HepG2 (cell line): ENCODE results near the gene EFEMP2. TPM values are rescaled to one million over a fixed set of nuclear protein-coding genes. Genes with fewer than 3 reads are reported as not detected.

Experiments used
- BRD4 ChIP-seq: sonication (generic); formaldehyde crosslinking; IDR thresholded peaks from 2 replicates; pipeline ENCODE4 v1.4.0; 2020; ENCODE audit warnings: missing genetic modification reagents
- ELF1 ChIP-seq: sonication (generic); formaldehyde crosslinking; IDR thresholded peaks from 2 replicates; pipeline ENCODE4 v1.4.0; 2020; ENCODE audit warnings: missing genetic modification reagents
- GATAD2A ChIP-seq: IDR thresholded peaks from 2 replicates; pipeline ENCODE4 v1.6.1; 2016
- KDM2A ChIP-seq: sonication (generic); formaldehyde crosslinking; IDR thresholded peaks from 2 replicates; pipeline ENCODE4 v1.4.0; 2020; ENCODE audit warnings: low read depth, missing genetic modification reagents, borderline replicate concordance
- KLF13 ChIP-seq: sonication (generic); formaldehyde crosslinking; IDR thresholded peaks from 2 replicates; pipeline ENCODE4 v1.4.0; 2020; ENCODE audit warnings: mild to moderate bottlenecking, missing genetic modification reagents
- ZNF30 ChIP-seq: sonication (generic); formaldehyde crosslinking; IDR thresholded peaks from 2 replicates; pipeline ENCODE4 v1.5.0; 2020; ENCODE audit warnings: mild to moderate bottlenecking, missing genetic modification reagents
- ZNF468 ChIP-seq: sonication (generic); formaldehyde crosslinking; IDR thresholded peaks from 2 replicates; pipeline ENCODE4 v1.8.0; 2022; ENCODE audit warnings: mild to moderate bottlenecking, moderate library complexity, missing genetic modification reagents
- ZNF672 ChIP-seq: sonication (generic); formaldehyde crosslinking; IDR thresholded peaks from 2 replicates; pipeline ENCODE4 v1.8.1; 2022; ENCODE audit warnings: missing genetic modification reagents
- ZSCAN20 ChIP-seq: sonication (generic); formaldehyde crosslinking; IDR thresholded peaks from 2 replicates; pipeline ENCODE4 v1.4.0; 2020; ENCODE audit warnings: missing genetic modification reagents, mild to moderate bottlenecking, borderline replicate concordance
- polyA plus RNA-seq, 8 experiments: library from polyadenylated mRNA; depleted of rRNA in 3 of 8; stranded (reverse) in 7 of 8; unstranded in 1 of 8; fragments of >200 nt; fragmentation: Illumina TruSeq in 4 of 8; extraction: Trizol in 4 of 8; gene quantifications; 2 replicates each; pipeline versions ENCODE4 v1.2.1 to v1.2.3, GENCODE V29; 2011 to 2016; ENCODE audit warnings: low read depth in 4 of 8, missing spikeins in 1 of 8, mixed read lengths in 1 of 8; ENCODE audit not compliant: insufficient read depth in 1 of 8
- total RNA-seq, 5 experiments: library from RNA; depleted of rRNA; stranded (reverse); fragments of >200 nt; fragmentation: Illumina TruSeq; extraction: Trizol; gene quantifications; 2 replicates each; pipeline ENCODE4 v1.2.3, GENCODE V29; 2016; ENCODE audit warnings: low read depth in 1 of 5
- TF ChIP-seq, protein P1 (sequence below): sonication (generic); formaldehyde crosslinking; IDR thresholded peaks from 2 replicates; pipeline ENCODE4 v1.5.0; 2020; ENCODE audit warnings: missing genetic modification reagents, mild to moderate bottlenecking, borderline replicate concordance
- TF ChIP-seq, protein P2 (sequence below): sonication (generic); formaldehyde crosslinking; IDR thresholded peaks from 2 replicates; pipeline ENCODE4 v1.4.0; 2020; ENCODE audit warnings: mild to moderate bottlenecking, missing genetic modification reagents
- TF ChIP-seq, protein P3 (sequence below): sonication (generic); formaldehyde crosslinking; IDR thresholded peaks from 2 replicates; pipeline ENCODE4 v1.4.0; 2020; ENCODE audit warnings: missing genetic modification reagents
- TF ChIP-seq, protein P4 (sequence below), 2 experiments: fragments of 450-650 bp in 1 of 2; sonication (generic) in 1 of 2; formaldehyde crosslinking in 1 of 2; IDR thresholded peaks; 2 replicates each; pipeline versions ENCODE4 v1.6.1 to v1.8.0; 2016 to 2022; ENCODE audit warnings: antibody characterized with exemption in 1 of 2, mild to moderate bottlenecking in 1 of 2, missing genetic modification reagents in 1 of 2
- TF ChIP-seq, protein P5 (sequence below): sonication (generic); formaldehyde crosslinking; IDR thresholded peaks from 2 replicates; pipeline ENCODE4 v1.8.1; 2022; ENCODE audit warnings: low read depth, mild to moderate bottlenecking, missing genetic modification reagents

Gene EFEMP2
- total and polyA plus RNA-seq, 2 of the 13 experiments (the other 11 are each of a cell fraction or from before 2014, with no cell fraction given), result 7.4 to 29.7 TPM

DNA sequence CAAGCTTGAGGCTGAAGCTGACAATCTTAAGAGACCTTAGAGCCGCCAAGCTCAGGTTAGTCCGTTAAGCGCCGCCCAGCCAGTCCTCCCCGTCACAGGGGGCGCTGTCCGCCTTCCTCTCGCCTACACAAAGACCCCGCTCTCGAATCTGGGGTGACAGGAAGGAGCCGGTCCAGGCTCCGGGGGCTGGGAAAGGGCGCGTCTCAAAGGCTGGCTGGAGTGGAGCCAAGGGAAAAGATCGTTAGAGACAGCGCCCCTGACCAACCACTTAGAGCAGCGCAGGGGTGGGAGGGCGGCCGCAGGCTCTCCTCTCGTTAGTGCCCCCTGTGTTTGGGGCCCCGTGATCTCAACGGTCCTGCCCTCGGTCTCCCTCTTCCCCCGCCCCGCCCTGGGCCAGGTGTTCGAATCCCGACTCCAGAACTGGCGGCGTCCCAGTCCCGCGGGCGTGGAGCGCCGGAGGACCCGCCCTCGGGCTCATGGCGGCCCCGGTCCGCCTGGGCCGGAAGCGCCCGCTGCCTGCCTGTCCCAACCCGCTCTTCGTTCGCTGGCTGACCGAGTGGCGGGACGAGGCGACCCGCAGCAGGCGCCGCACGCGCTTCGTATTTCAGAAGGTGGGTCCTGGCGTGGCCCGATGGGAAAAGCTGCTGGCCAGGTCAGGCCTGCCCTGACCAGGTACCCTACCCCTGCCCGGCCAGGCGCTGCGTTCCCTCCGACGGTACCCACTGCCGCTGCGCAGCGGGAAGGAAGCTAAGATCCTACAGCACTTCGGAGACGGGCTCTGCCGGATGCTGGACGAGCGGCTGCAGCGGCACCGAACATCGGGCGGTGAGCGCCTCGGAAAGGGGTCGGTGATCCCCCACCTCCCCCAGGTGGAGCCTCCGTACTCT, 12.1 kb downstream of the EFEMP2 start, which contains the start of gene MUS81 (continued):
- TF ChIP-seq ZNF468 (CRISPR knock-in tag), result no peak
- TF ChIP-seq, protein P1, sequence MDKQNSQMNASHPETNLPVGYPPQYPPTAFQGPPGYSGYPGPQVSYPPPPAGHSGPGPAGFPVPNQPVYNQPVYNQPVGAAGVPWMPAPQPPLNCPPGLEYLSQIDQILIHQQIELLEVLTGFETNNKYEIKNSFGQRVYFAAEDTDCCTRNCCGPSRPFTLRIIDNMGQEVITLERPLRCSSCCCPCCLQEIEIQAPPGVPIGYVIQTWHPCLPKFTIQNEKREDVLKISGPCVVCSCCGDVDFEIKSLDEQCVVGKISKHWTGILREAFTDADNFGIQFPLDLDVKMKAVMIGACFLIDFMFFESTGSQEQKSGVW, result no peak
- peak; percentile 80 for TF ChIP-seq GATAD2A (CRISPR knock-in tag)
- TF ChIP-seq KDM2A, result peak; percentile 90
- TF ChIP-seq ZSCAN20, result no peak; the same call in 1 of the 2 replicates
- TF ChIP-seq, protein P2, sequence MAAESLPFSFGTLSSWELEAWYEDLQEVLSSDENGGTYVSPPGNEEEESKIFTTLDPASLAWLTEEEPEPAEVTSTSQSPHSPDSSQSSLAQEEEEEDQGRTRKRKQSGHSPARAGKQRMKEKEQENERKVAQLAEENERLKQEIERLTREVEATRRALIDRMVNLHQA (CRISPR knock-in tag), result no peak
- TF ChIP-seq KLF13 (CRISPR knock-in tag), result no peak
- TF ChIP-seq ELF1 (CRISPR knock-in tag), result peak; percentile 90
- TF ChIP-seq ZNF672 (CRISPR knock-in tag), result no peak
- 0 out of 2 replicates have a peak, but pooled peaks have one; percentile 86 for TF ChIP-seq ZNF30 (CRISPR knock-in tag)
- peak; percentile 80; the same call in 1 of the 2 replicates for TF ChIP-seq BRD4 (CRISPR knock-in tag)
- TF ChIP-seq, protein P3, sequence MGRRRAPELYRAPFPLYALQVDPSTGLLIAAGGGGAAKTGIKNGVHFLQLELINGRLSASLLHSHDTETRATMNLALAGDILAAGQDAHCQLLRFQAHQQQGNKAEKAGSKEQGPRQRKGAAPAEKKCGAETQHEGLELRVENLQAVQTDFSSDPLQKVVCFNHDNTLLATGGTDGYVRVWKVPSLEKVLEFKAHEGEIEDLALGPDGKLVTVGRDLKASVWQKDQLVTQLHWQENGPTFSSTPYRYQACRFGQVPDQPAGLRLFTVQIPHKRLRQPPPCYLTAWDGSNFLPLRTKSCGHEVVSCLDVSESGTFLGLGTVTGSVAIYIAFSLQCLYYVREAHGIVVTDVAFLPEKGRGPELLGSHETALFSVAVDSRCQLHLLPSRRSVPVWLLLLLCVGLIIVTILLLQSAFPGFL (CRISPR knock-in tag), result no peak
- TF ChIP-seq, protein P4, sequence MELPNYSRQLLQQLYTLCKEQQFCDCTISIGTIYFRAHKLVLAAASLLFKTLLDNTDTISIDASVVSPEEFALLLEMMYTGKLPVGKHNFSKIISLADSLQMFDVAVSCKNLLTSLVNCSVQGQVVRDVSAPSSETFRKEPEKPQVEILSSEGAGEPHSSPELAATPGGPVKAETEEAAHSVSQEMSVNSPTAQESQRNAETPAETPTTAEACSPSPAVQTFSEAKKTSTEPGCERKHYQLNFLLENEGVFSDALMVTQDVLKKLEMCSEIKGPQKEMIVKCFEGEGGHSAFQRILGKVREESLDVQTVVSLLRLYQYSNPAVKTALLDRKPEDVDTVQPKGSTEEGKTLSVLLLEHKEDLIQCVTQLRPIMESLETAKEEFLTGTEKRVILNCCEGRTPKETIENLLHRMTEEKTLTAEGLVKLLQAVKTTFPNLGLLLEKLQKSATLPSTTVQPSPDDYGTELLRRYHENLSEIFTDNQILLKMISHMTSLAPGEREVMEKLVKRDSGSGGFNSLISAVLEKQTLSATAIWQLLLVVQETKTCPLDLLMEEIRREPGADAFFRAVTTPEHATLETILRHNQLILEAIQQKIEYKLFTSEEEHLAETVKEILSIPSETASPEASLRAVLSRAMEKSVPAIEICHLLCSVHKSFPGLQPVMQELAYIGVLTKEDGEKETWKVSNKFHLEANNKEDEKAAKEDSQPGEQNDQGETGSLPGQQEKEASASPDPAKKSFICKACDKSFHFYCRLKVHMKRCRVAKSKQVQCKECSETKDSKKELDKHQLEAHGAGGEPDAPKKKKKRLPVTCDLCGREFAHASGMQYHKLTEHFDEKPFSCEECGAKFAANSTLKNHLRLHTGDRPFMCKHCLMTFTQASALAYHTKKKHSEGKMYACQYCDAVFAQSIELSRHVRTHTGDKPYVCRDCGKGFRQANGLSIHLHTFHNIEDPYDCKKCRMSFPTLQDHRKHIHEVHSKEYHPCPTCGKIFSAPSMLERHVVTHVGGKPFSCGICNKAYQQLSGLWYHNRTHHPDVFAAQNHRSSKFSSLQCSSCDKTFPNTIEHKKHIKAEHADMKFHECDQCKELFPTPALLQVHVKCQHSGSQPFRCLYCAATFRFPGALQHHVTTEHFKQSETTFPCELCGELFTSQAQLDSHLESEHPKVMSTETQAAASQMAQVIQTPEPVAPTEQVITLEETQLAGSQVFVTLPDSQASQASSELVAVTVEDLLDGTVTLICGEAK (IDR thresholded peaks at IDR 0.05), result no peak
- TF ChIP-seq, protein P4 (CRISPR knock-in tag; IDR thresholded peaks at IDR 0.05), result peak; percentile 69; the same call in 1 of the 2 replicates
- TF ChIP-seq, protein P5, sequence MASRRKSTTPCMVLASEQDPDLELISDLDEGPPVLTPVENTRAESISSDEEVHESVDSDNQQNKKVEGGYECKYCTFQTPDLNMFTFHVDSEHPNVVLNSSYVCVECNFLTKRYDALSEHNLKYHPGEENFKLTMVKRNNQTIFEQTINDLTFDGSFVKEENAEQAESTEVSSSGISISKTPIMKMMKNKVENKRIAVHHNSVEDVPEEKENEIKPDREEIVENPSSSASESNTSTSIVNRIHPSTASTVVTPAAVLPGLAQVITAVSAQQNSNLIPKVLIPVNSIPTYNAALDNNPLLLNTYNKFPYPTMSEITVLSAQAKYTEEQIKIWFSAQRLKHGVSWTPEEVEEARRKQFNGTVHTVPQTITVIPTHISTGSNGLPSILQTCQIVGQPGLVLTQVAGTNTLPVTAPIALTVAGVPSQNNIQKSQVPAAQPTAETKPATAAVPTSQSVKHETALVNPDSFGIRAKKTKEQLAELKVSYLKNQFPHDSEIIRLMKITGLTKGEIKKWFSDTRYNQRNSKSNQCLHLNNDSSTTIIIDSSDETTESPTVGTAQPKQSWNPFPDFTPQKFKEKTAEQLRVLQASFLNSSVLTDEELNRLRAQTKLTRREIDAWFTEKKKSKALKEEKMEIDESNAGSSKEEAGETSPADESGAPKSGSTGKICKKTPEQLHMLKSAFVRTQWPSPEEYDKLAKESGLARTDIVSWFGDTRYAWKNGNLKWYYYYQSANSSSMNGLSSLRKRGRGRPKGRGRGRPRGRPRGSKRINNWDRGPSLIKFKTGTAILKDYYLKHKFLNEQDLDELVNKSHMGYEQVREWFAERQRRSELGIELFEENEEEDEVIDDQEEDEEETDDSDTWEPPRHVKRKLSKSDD (CRISPR knock-in tag), result no peak
